G401 (cell line): ENCODE results near the gene CCDC134. TPM values are rescaled to one million over a fixed set of nuclear protein-coding genes. Genes with fewer than 3 reads are reported as not detected.
A peak's percentile ranks its signal among the peaks of the same experiment; 100 is the strongest.

Source experiments
- DNase-seq: peaks from one replicate; pipeline ENCODE4 v3.0.0-alpha.2; 2015; ENCODE audit warnings: low spot score
- in situ Hi-C: cut with HindIII; loops from 2 replicates; pipeline ENCODE4 v1.10.0; 2016; ENCODE audit warnings: low sequenced_read_pairs, mixed read lengths
- total RNA-seq: library from RNA; depleted of rRNA; stranded (reverse); fragments of >200 nt; shearing (Covaris generic); gene quantifications from 2 replicates; pipeline ENCODE4 v1.2.3, GENCODE V29; 2014

CCDC134 gene
- total RNA-seq, 1 experiment from 2014 or later, result 10.0 TPM

DNA sequence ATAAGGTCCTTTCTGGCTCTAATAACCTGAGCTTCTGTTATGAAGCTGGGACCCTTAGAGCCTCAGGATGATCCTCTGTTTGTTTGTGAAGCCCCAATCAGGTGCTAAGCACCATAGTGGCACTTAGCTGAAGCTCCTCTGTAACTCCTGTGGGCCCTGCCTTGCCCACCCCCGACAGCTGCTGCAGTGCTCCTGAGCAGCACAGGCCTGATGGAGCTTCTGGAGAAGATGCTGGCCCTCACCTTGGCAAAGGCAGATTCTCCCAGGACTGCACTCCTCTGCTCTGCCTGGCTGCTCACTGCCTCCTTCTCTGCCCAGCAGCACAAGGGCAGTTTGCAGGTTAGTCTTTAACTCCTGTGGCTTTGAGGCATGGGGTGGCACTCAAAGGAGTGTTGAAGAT, 19.0 kb upstream of the CCDC134 start:
- in situ Hi-C loops, result no loop called here
- DNase-seq, result peak; percentile 17

DNA sequence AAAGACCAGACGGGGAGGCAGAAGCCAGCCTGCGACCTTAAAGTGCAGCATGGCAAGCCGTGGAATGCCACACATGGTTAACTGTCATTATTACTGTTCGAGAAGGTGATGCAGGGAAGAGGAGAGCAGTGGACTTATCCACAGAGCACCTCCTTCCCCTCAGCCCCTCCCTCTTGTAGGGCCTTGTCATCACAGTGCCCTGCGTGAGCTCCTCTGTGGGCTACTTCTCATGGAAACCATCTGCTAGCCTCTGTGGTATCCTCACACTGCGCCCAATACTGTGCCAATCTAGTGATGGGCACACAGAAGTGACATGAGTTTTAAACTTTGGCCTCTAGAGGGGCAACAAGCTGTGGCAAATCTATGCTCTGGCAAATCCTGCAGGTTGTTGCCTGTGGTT, 18.2 kb upstream of the CCDC134 start:
- peak; percentile 82 for DNase-seq
- in situ Hi-C loops, result no loop called here

DNA sequence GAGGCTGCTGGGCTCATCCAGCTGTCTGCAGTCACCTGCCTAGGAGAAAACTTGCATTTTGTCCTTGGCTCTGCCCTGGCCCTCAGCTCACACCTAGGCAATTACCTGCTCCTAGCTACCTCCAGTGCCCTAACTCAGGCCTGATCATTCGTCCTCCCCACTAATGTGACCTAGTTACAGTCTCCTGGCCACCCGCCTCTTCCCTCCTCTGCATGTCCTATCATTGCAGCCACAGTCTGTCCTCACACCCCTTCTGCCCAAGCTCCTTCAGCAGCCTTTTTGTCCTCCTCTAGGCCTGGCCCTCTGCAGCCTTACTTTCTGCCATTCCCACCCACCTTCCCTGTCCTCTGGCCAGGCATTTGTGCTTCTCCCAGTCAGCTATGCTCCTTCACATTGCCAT, 17.7 kb upstream of the CCDC134 start:
- peak; percentile 84 for DNase-seq
- in situ Hi-C loops, result no loop called here

DNA sequence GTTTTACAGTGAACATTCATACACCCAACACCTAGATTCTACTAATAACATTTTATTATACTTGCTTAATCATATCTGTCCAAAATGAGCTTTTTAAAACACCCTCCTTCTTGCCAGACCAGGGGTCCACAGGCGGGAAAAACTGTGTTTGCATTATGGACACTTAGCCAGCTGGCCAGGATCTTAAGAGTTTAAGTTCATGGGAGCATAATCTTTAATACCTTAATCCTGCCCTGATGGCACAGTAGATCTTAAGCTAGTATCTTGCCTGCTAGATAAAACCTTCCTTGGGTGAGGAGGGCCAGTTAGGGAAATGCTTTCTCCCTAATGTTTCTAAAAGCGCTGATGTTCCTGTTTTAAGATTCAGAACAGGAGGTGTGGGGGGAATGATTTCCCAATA, 13.1 kb upstream of the CCDC134 start:
- no peak for DNase-seq
- in situ Hi-C loops, result no loop called here

DNA sequence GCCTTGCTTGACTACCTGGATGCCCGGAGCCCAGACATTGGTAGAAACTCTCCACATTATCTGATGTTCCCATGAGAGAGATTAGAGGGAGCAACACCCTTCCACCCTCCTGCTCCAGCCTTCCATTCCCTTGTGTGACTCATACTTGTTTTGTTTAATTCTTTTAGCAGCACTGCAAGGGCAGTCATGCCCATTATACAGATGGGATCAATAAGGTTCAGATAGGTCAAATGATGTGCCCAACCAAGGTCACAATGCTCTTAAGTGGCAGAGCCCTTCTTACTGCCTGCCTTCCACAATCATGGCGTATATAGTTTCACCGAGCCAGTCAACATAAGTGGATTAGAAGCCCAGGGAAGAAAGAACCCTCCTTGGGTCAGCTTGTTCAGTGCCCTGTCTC, 6.6 kb upstream of the CCDC134 start:
- no peak for DNase-seq
- in situ Hi-C loops, result no loop called here

DNA sequence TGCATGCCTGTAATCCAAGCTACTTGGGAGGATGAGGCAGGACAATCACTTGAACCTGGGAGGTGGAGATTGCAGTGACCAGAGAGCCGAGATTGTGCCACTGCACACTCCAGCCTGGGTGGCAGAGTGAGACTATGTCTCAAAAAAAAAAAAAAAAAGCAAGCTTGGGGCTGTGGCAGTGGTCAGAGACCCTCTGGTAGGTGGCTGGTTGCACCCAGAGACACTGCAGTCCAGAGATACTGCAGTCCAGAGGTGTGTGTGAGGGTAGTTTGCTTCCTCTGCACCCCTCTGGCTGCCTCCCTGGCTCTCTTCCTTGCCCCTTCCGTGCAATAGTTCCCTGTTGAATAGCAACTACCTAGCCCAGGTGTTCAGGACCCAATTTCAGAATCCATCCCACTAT, 1.7 kb upstream of the CCDC134 start:
- in situ Hi-C loops, result no loop called here
- no peak for DNase-seq

GRCh38 chr22:41799486-41800347, 762 bp upstream of the CCDC134 start:
- DNase-seq, result peak; percentile 78
- in situ Hi-C loops, result no loop called here

DNA sequence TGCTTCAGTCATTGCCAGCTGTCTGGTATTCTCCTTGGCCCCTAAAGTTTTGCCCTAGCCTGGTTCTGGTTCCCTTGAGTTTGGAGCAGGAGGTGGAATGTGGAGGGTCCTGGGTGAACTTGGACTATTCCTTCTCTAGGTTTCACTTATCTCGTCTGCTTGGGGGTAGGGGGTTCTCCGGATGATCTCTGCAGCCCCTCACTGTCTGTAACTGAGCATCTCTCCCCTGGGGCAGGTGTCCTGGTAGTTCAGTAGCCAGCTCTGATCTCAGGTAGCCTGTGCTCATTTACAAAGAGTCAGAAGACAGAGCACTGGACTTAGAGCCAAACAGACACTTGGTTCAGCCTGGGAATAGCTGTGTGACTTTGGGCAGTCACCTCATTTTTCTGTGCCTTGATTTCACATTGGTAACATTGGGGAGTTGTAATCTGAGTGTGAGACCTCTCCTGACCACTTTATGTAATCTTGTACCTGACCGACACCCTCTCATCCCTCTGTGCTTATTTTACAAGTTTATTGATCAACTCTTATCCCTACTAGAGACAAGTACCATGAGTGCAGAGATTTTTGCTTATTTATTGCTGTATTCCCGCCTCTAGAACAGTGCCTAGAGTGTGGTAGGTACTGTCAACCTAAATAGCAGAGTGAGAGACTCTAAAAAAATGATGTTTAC, 804 bp downstream of the CCDC134 start:
- DNase-seq, result peak; percentile 47
- in situ Hi-C loops, result no loop called here

- no peak for DNase-seq
- in situ Hi-C loops, result no loop called here
Observed at GRCh38 chr22:41801886-41802285, 1.4 kb downstream of the CCDC134 start.

- in situ Hi-C loops, result no loop called here
- no peak for DNase-seq
Observed at GRCh38 chr22:41805639-41806038, 5.2 kb downstream of the CCDC134 start.

GRCh38 chr22:41808400-41808799, 7.9 kb downstream of the CCDC134 start:
- DNase-seq, result no peak
- in situ Hi-C loops, result no loop called here

DNA sequence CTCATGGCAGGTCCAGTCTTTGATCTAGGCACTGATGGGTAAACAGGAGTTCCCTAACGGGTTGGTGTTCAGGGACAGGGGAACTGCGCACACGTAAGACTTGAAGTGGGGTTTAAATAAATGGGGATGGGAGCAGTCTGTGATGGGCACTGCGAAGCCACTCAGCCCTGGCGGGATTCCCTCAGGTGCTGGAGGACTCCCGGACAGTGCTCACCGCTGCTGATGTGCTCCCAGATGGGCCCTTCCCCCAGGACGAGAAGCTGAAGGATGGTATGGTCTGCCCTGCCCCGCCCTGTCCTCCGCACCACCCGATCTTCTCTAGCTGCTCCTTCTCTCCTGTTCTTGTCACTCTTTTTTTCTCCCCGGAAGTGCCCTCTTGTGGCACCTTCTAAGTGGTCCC, 9.5 kb downstream of the CCDC134 start:
- in situ Hi-C loops, result no loop called here
- no peak for DNase-seq

DNA sequence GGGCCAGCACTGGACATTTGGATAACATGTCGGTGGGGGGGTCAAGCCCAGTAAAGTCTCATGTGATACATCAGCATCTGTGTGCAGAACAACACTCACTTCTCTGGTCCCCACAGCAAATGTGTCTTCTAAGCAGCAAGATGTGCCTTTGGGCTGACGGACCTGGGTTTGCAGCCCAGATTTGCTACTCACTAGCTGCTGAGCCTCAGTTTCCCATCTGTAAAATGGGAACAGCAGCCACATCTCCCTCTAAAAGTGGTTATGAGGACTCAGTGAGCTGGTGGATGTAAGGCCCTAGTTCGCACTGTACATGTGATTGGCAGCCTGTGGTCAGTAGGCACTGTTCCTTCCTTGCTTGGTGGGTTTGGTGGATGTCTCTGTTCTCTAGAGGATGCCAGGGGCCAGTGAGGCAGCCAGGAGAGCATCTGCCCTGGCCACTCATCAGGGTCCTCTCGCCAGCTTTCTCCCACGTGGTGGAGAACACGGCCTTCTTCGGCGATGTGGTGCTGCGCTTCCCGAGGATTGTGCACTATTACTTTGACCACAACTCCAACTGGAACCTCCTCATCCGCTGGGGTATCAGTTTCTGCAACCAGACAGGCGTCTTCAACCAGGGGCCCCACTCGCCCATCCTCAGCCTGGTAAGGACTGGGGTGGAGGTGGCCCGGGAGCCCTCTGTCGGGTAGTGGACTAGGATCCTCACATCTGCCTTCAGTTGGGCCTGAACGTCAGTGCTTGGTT, 12.5 kb downstream of the CCDC134 start:
- DNase-seq, result no peak
- in situ Hi-C loops, result no loop called here

GRCh38 chr22:41813726-41814410, 13.4 kb downstream of the CCDC134 start:
- in situ Hi-C loops, result no loop called here
- no peak for DNase-seq

- in situ Hi-C loops, result no loop called here
- no peak for DNase-seq
Observed at GRCh38 chr22:41815716-41816115, 15.2 kb downstream of the CCDC134 start.

GRCh38 chr22:41816241-41816640, 15.8 kb downstream of the CCDC134 start:
- in situ Hi-C loops, result no loop called here
- no peak for DNase-seq

DNA sequence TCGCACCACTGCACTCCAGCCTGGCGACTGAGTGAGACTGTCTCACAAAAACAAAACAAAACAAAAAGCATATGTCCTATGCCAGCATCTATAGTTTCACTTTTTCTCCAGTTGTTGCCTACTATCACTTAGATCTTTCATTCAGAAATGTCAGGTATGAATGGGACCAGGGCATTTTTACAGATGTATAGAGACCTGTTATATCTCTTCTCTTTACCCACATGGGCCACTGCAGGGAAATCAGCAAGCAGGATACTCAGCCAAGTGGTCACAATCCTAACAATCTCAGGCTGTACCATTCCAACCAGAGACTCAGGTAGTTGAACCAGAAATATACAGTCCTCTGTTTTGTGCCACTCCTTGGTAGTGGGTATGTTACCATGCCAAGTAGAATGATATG, 16.4 kb downstream of the CCDC134 start:
- in situ Hi-C loops, result no loop called here
- no peak for DNase-seq

DNA sequence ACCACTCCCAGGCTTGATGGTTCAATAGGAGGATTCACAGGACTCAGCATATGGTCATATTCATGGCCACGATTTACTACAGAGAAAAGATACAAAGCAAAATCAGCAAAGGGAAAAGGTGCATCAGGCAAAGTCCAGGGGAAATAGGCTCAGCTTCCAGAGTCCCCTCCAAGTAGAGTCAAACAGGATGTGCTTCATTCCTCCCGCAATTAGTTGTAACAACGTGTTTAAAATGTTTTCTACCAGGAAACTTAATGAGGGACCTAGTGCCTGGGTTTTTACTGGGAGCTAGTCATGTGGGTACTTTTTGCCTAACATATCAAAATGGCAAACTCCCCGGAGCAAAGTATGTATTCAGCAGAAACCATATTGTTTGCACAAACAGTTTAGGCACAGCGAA, 17.5 kb downstream of the CCDC134 start:
- DNase-seq, result no peak
- in situ Hi-C loops, result no loop called here

DNA sequence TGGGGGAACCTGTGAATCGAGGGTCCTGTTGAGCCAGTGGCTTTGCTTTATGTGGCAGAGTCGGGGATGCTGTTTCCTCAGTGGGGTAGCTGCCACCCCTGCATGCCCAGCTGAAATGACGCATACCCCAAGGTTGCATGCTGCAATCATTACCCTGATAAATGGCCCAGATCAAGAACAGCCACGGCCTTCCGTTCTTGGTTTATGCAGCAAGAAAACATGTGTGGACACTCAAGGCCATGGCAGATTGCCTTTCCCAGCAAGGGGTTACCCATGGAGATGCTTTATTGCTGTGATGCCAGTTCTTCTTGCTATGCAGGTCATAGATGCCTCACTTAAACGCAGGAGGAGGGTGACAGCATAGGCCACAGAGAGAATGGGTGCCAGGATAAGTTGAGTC, 18.1 kb downstream of the CCDC134 start:
- in situ Hi-C loops, result no loop called here

DNA sequence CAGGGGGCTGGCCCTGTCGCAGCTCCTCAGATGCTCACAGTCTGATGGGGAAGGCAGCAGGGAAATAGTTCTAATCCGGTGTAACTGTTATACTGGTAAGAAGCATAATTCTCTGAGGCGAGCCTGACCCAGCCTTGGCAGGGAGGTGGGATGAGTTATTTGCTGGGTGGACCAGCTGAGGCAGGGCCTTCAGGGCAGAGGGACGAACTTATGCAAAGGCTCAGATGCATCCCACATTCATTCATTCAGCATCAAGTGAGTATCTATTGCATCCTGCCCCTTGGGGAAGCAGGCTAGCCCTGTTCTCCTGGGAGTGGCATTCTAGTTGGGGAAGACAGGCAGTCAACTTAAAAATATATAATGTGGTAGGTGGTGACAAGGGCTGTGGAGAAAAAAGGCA, 18.8 kb downstream of the CCDC134 start:
- no peak for DNase-seq
- in situ Hi-C loops, result no loop called here

More for the DNA sequence above, 18.1 kb downstream of the CCDC134 start:
- no peak for DNase-seq
